ENCODE data around the gene USP10.
"Not testable (repeated sequence)": the region's sequence is repeated elsewhere in the genome, so short reads cannot be mapped to it uniquely, and the experiment has no call there.

Gene USP10

DNA sequence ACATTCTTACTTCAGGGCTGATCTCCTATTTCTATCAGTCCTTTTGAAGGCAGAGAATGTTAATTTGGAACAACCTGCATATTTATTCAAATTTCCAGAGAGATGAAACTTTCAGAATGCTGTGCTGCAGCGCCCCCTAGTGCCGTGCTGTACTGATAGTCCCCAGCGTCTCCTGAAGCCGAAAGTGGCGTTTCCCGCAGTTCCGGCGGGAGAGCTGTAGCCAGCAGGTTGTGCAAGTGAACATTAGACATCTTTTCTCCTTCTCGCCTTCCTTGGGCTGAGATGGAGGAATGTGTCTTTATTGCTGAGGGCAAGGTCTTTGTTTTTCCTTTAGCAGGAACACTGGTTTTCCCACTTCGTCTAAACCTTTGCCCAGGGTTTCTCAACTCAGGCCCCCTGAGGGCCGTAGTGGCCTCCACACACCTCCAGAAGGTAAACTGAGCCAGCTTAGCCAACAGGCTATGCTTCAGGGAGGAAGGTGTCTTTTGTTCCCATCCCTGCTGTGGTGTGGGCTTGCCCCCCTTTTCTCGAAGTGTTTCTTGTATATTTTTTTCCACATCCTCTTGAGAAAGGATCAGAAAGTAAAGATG, 26.4 kb downstream of the USP10 start:
- DNase-seq (ENCODE audit: low read depth, low spot score), result peak; percentile 41

DNA sequence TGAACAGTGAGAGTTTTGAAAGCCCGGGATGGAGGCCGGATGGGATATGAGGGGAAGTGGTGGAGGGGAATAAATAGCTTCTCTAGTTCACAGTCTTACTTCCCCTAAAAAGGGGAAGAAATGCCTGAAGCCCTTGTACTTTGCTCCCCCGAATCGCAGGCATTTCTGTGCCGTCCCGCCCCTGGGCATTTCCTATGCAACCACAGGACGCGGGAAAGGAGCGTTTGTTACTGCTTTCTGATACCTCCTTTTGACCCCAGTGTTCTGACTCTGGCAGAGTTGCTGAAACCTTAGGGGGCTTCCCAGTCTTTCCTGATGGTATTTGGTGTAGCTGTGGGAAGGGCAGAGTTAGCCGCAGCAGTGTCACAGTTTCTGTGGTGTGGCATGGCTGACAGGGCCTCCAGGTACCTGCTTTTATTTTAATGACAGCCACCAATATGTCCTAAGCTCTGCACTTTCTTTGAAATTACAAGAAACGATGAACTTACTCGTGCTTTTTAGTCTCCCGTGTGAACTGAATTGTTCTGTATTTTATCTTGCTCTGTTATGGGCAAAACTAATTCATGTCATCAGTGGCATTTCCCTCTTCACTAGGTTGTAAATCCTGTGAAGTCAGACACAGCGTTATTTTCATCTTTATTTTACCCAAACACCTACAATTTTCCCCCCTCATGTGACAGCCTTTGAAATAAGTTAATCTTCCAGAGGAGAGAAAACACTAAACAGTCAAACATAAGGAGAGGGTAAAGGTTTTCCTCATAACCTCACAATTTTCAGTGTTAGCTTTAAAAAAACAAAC, 27.1 kb downstream of the USP10 start:
- no peak for DNase-seq (ENCODE audit: low read depth, low spot score)

DNA sequence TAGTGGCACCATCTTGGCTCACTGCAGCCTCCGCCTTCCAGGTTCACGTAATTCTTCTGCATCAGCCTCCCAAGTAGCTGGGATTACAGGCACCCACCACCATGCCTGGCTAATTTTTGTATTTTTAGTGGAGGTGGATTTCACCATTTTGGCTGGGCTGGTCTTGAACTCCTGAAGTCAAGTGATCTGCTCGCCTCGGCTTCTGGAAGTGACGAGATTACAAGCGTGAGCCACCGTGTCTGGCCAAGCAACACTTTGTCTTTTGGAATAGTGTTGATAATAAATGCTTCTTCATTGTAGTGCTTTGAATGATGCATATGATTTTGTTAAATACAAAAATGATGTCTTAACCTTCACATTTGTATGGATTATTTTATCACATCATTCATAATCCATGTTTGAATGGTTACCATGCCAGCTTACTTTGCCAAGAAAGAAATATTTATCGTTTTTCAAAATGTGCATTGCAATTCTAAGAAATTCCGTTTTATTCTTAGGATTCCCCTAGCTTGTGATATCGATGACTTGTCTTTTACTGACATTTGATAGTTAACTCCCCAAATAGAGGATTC, 29.1 kb downstream of the USP10 start:
- DNase-seq (ENCODE audit: low read depth, low spot score), result no peak

DNA sequence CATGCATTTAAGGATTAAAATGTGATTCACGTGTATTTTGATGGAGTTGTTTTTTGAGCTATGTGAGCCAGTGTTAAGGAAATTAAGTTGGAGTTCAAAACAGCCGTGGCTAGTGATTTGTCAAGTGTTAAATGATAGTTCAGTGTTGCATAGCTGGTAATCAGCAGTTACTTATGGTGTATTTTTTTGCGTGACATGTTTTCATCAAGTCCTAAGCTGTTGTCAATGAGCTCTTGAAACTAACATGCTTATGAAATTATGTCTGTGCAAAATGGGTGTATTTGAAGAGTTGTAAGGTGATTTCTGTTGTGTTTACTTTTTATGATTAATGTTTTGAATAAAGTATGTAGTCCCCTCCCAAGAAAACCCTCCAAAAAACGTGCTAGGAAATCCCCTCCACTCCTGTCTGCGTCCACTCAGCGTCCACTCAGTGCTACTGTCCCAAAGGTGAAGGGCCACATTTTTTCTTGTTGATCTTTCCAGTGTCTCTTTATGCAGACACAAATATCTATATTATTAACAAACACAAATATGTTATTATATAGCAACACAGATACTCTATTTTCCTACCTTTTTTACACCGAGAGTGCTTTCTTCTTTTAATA, 30.0 kb downstream of the USP10 start:
- no peak for DNase-seq (ENCODE audit: low read depth, low spot score)

DNA sequence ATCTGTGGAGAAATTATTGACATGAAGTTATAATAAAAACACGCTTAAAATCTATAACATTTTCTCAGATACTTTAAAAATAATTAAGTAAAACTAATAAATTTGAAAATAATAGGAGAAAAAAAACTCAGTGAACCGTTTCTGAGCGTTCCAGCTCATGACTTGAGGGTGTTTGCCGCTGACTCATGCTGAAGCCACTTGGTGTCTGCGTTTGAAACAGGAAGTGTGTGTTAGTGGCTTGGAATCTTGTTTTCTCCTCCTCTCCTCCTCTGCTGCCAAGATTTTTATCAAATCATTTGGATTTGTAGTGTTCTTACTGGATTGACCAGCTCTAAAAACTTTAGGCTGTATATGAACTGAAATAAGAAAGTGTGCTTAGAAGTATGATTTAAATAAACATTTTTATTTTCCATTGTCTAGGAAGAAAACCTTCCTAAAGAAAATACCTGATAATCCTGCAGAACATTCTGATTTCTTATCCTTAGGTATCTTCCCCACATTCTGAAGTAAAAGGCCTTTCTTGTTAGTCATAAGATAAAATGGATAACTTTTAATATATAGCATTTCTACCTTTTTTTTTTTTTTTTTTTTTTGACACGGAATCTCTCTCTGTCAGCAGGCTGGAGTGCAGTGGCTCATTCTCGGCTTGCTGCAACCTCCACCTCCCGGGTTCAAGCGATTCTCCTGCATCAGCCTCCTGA, 30.8 kb downstream of the USP10 start:
- no peak for DNase-seq (ENCODE audit: low read depth, low spot score)

DNA sequence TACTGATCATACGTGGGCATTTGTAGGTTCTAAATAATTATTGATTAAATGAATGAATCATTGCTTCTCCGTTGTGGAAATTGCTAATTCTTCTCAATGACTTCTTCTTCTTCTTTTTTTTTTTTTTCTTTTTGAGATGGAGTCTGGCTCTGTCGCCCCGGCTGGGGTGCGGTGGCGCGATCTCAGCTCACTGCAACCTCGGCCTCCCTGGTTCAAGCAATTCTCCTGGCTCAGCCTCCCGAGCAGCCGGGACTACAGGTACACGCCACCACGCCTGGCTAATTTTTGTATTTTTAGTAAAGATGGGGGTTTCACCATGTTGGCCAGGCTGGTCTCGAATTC, 32.5 kb downstream of the USP10 start:
- DNase-seq (ENCODE audit: low read depth, low spot score), result not testable (repeated sequence)

DNA sequence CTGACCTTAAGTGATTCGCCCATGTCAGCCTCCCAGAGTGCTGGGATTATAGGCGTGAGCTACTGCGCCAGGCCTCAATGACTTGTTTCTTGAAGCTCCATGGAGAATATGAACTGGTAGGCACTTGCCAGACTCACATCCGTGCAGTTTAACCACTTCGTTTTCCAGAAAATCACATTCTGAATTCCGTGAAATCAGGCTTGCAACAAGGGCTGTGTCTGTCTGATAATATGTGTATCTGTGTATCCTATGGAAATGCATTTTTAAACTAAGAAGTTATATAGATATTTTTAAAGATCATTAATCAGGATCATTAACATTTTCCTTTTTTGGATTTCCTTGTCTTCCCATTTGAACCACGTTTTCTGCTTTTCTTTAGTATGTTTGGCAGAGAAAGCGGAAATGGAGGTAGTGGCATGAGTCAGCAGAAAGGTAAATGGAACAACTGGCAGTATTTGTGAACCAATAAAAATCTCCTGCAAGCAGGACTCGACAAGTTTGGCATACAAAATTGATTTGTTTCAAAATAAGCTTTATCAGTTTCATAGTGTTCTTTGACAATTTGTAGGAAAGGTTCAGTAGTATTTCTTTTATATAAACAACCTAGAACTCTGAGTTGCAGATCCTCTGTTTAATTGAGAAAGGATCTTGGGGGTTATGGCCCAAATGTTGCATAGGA, 33.0 kb downstream of the USP10 start:
- no peak for DNase-seq (ENCODE audit: low read depth, low spot score)

DNA sequence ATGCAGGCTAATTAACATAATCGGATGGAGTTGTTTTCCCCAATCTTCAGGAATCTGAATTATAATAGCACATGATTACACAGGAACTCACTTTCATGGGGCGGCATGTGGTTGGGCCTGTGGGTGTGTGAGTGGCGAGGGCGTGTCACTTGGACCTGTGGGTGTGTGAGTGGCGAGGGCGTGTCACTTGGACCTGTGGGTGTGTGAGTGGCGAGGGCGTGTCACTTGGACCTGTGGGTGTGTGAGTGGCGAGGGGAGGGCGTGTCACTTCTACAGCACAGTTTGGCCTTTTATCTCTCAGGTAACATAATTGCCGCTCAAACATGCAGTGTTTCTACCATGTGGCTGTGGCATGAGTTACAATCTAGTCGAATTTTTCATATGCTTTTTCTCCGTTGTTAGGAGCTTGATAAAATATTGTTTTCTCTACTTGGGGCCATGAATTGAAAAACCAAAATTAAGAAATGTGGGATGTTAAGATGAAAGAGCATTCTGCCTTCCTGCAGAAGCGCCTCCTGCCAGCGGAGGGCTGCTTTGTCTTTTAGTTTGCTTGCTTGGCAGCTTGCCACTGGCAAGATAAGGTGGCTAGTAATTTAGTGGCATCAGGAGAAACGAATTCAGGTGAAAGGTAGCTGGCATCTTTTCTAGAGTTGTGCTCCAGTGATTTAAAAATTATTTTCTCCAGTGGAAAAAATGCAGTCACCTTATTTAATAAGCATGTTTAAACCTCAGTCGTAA, 36.2 kb downstream of the USP10 start:
- DNase-seq (ENCODE audit: low read depth, low spot score), result no peak

DNA sequence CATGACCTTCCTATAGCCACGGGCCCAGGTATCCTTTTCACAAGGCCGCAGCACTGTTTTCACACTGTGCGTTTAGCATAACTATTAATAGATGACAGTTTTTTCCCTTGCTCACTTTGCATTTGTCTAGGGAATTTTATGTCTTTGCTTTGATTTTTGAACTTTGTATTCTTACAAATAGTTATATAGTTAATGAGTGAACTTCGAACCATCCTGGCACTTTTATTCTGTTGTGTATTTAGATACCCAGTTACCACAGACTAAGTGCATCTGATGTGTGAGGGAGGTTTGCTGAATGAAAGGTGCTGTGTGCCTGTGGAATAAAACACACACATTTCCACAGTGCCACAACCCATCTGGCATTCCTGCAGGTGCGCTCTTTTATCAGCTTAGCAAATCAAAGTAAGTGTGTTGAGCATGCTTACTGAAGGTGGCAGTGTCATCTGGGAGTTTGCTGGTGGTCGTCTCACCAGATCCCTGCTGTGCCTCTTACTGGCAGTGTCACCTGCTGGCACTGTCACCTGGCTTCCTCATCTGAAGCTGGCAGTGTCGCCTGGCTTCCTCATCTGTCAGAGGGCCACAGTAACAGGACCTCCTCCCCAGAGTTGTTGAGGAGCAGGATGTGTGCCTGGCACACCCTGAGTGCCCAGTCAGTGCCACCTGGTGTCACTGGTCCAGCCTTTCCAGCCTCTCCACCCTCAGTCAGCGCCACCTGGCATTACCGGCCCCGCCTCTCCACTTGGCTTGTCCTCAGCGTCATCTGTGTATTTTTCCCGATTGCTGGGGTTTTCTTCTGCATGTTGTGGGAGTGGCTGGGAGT, 37.6 kb downstream of the USP10 start:
- no peak for DNase-seq (ENCODE audit: low read depth, low spot score)

DNA sequence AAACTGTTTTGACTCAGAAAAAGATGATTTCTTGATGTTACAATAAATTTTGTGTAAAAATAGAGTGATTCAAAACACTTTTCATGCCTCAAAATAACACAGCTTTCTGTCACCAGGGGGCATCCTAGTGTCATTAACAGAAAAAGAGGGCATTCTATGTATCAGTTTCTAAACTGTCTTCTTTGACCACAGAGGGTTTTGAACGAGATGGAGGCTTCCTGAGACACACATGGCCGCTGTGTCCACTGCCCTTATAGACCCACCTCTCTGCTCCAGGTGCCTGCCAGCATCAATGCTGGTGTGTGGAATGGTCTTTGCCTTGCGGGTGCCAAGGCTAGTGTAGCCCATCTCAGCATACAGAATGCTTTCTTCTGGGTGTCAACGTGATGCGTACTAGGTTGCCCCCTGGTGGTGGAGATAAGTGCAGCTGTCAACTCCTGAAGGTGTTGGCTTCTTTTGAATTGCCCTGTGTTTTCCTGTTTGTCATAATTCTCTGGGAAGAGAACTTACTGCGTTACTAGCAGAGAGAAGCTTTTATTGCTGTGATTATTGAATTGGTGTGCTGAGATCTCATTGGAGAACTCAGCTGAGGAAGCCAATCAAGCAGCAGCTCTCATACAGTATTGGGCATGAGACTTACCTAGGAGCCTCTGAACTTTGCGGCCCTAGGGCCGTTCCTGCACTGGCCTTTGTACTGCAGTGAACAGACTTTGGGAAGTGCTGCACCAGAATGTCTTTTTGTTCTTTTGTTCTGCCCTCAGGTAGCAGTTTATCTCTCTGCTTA, 38.6 kb downstream of the USP10 start:
- peak; percentile 71 for DNase-seq (ENCODE audit: low read depth, low spot score)

DNA sequence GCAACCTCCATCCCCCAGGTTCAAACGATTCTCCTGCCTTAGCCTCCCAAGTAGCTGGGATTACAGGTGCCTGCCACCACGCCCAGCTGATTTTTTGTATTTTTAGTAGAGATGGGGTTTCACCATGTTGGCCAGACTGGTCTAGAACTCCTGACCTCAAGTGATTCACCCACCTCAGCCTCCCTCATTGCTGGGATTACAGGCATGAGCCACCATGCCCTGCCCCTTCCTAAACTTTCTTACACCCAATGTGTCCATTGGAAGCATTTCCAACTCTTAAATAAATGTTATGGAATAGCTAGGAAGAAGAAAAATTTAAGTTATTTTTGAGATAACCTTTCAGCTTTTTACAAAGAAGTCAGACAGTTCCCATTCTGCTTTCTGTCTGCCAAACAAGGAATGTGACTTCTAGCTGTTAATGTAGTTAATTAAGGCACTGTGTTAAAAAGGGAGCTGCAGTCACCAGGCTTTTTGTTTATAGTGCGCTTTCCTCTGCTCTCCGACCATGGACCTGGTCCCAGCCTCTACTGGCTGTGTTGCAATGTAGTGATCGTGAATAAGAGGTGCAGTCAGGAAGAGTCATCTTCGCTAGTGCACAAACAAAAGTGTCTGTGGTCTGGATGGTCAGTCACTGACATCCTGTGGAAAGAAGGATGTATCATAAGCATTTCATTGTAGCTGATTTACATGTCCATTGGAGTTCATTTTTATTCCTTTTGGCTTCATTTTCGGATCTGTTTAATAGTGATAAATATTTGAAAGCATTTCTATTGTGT, 39.7 kb downstream of the USP10 start:
- no peak for DNase-seq (ENCODE audit: low read depth, low spot score)

DNA sequence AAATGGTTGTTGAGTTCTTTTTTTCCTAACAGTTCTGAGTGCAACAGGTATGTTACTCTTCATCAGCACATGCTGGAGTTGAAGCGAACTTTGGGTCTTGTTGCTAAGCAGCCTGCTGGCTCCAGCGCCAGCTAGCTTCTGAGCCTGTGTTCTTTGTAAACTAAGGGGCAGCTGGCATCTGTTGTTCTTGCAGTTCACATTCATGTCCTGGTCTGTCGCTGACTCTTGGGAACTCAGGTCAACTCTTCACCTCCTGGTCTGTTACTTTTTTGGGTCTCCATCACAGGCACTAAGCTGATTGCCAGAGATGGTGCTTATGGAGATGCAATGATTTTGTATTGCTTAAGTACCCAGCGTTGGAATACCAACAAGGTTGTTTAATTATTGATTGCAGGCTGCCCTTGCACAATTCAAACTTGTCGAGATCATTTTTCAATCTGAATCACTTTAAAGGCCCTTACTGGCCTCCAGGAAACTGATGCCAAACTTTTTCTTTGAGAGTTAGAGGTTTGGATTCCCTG, 40.9 kb downstream of the USP10 start:
- no peak for DNase-seq (ENCODE audit: low read depth, low spot score)

DNA sequence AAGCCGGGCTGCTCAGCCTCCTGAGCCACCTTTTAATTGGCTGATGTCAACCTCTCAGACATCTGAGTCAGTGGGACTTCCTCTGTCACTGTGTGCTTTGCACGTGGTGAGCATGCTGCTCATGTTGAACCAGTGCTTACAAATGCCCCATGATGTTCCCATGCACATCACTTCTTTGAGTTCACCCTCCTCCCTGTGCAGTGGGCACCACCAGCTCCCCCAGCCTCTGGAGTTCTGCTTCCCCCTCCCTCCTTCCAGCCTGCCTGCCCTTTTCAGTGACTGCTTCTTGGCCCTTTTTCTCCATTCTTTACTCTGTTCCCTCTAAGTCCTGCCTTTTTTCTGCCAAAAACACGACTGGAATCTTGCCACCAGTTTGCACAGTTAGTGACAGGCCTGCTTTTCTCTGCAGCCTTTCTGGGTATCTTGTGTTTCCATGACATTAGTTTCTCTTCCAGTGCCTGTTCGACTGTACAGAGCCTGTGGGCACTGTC, 41.6 kb downstream of the USP10 start:
- DNase-seq (ENCODE audit: low read depth, low spot score), result no peak

DNA sequence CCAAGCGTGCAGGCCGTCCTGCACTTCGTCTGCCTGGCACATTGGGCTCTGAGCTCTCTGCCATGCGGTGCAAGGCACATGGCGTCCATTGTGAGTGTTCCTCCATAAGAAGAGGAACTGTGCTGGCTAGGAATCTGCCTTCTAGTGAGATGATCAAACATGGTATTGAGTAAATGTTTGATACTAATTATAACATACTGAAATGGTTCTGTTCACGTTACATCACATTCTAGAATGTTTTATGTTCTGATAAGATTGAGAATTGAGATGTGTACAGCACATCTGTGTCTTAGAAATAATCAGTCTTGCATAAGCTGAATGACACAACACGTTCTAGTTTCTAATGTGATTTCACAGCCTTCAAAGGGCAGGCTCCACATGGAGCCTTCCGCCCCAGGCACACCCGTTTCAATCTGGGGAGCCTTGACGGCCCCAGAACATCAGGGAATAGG, 42.9 kb downstream of the USP10 start:
- DNase-seq (ENCODE audit: low read depth, low spot score), result no peak

DNA sequence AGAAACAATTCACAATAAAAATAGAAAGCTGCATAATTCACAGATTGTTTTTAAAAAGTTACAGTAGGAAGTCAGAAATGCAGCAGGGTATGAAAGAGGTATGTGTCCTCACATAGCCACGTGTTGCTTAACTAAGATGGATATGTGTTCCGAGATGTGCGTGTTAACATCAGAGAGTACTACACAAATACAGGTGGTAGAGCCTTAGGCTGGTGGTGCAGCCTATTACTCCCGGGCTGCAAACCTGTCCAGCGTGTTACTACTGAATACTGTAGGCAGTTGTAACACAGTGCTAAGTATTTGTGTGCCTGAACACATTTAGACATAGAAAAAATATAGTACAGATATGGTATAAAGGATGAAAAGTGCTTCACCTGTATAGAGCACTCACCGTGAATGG, 46.4 kb downstream of the USP10 start:
- DNase-seq (ENCODE audit: low read depth, low spot score), result no peak

DNA sequence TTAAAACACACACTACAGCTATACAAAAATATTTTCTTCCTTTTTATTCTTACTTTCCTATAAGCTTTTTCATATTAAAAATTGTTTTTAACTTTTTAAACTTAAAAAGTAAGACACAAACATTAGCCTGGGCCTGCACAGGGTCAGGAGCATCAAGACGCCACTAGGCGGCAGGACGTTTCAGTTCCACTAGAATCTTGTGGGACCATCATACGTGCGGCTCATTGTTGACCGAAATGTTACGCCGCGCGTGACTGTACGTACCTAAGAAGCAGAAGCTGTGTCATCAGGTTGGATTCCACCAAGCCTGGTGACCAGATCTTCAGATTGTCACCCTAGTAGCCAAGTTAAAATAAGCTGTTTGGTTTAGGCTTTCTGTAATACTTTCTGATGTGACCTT, 47.1 kb downstream of the USP10 start:
- DNase-seq (ENCODE audit: low read depth, low spot score), result no peak

DNA sequence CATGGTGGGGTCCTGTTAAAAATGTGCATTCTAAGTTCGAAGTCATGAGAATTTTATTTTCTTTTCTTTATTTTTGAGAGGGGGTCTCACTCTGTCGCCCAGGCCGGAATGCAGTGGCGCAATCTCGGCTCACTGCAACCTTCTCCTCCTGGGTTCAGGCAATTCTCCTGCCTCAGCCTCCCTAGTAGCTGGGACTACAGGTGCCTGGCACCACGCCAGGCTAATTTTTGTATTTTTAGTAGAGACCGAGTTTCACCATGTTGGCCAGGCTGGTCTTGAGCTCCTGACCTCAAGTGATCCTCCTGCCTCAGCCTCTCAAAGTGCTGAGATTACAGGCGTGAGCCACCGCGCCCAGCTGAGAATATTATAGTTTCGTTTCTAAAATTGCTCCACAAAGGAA, 48.4 kb downstream of the USP10 start:
- DNase-seq (ENCODE audit: low read depth, low spot score), result not testable (repeated sequence)

DNA sequence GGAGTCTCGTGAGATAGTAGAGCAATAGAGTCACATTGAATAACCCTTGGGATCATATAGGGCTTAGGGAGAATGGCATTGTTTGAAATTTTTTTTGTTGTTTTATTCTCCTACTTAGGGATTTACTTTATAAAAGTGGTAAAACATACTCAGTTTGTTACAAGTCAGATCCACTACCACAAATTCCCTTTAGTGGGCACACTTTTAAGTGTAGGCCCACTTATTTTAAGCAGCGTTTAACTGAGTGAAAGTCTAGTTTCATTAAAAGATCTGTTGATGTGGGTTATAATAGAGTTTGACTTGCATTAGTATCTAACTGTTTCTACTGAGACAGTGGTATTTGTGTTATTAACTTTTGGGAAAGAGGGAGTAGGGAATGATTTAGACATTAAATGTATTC, 49.3 kb downstream of the USP10 start:
- no peak for DNase-seq (ENCODE audit: low read depth, low spot score)
